ENCODE results near the gene SHROOM4.

SHROOM4 gene, protein sequence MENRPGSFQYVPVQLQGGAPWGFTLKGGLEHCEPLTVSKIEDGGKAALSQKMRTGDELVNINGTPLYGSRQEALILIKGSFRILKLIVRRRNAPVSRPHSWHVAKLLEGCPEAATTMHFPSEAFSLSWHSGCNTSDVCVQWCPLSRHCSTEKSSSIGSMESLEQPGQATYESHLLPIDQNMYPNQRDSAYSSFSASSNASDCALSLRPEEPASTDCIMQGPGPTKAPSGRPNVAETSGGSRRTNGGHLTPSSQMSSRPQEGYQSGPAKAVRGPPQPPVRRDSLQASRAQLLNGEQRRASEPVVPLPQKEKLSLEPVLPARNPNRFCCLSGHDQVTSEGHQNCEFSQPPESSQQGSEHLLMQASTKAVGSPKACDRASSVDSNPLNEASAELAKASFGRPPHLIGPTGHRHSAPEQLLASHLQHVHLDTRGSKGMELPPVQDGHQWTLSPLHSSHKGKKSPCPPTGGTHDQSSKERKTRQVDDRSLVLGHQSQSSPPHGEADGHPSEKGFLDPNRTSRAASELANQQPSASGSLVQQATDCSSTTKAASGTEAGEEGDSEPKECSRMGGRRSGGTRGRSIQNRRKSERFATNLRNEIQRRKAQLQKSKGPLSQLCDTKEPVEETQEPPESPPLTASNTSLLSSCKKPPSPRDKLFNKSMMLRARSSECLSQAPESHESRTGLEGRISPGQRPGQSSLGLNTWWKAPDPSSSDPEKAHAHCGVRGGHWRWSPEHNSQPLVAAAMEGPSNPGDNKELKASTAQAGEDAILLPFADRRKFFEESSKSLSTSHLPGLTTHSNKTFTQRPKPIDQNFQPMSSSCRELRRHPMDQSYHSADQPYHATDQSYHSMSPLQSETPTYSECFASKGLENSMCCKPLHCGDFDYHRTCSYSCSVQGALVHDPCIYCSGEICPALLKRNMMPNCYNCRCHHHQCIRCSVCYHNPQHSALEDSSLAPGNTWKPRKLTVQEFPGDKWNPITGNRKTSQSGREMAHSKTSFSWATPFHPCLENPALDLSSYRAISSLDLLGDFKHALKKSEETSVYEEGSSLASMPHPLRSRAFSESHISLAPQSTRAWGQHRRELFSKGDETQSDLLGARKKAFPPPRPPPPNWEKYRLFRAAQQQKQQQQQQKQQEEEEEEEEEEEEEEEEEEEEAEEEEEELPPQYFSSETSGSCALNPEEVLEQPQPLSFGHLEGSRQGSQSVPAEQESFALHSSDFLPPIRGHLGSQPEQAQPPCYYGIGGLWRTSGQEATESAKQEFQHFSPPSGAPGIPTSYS (N-terminal part only)
- total RNA-seq = 0 reads per million in 3 experiments

DNA sequence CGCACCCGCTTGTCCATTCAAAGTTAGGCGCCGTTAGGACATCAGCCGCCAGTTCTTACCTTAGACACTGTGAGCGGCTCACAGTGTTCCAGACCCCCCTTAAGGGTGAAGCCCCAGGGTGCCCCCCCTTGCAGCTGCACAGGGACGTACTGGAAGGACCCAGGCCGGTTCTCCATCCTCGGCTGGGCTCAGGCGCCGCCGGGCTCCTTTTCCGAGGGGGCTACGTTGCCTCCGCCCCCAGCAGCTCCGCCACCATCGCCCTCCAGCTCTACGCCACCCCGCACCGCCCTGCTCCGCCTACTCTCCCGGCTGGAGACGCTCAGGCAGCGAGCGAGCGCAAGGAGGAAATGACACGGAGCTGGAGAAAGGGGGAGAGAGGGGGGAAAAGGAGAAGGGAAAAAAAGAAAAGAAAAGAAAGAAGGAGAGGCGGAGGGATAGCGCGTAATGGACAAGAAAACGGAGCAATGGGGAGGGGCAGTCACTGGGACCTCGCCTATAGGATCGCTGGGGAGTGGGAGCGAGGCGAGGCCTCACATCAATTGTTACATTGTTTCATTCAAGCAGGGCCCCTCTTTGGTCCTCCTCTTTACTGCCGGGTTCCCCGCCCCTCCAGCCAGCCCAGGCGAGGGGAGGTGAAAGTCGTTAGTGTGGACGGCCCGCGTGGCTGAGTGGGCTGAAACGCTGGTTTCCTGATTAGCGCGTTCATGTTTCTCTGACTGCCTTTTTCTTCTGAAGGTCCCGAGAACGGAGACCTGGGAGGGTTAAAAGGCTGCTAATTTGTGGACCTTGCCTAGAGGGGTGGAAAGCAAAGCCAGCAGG is at the start of gene SHROOM4:
Gene SHROOM4 (minus strand): TSS at position 352 of the 819 bp plus-strand sequence. CDS start 176 bp downstream, at position 176.
- no peak for DNase-seq

DNA sequence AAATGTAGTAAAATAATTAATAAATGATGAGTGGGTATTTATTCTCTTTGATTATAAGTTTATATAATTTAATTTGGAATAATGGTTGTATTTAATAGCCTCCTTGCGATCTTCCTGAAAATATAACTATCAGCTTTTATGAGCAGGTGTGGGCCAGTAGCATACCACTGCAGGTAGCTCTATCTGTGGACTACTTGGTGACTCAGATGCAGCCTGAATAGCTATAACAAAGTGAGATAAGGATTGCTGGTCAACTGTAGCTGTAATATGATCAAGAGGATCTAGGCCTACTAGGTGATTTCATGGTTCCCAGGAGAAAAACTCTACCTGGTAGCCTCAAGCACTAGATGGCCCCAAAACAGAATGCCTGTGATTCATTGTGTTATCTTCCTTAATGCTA is 49.5 kb upstream of the SHROOM4 start:
- DNase-seq = no peak

DNA sequence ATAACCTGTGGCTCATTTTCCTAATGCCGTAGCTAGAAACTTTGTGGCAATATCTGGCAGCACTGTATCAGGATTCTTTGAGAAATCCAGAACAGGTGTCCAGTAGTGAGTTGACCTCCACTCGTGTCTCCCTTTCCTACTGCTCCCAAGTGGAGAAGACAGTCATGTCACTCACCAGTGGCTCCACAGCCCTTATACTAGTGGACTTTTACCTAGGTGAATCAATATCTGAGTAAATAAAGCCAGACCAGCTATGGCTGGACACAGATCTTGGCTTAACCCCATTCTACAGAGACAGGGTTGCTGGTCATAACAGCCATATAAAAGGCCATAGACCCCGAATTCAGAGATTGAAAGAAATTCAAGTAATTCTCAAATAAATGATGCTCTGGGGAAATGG is 46.5 kb upstream of the SHROOM4 start:
- no peak for DNase-seq

DNA sequence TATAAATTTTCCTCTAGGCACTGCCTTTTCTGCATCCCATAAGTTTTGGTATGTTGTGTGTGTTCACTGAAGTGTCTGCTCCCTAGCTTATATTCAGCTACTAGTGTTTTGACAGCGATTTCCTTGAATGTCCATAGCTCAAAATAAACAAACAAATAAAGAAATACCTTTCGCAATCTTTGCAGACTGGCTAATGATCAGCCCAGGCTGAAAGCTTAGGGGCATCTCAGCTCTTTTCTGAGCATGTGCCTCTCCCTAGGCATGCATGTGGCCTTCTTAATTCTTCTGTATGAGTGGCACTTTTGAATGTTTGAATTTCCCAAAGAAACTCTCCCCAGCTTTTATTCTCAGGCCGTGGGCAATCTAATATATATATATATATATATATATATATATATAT is 44.6 kb upstream of the SHROOM4 start:
- DNase-seq = no peak

DNA sequence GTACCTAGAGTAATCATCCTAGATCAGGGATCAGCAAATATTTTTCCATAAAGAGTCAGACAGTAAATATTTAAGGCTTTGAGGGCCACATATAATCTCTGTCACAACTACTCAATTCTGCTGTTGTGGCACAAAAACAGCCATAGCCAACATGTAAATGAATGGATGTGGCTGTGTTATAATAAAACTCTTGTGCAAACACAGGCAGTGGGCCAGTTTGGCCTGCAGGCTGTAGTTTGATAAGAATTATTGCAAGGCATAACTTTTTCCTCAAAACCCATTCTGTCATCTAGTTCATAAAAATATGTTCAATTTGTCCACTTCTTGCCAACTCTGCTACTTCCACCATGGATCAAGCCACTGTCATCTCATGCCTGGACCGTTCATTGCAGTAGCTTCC is 39.4 kb upstream of the SHROOM4 start:
- no peak for DNase-seq

DNA sequence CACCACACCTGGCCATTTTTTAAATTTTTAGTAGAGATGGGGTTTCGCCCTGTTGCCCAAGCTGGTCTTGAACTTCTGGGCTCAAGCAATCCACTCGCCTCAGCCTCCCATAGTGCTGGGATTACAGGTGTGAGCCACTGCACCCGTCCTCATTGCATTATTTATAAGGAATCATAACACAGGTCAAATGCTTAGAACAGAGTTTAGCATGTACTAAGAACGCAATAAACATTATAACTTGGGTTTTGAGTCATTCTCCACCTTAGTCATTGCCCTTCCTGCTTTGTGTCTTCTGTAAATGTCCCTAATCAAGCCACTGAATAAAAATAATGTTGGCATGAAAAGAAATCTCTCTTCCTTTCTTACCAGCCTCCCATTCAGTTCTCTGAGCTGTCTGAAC is 38.5 kb upstream of the SHROOM4 start:
- DNase-seq = no peak

DNA sequence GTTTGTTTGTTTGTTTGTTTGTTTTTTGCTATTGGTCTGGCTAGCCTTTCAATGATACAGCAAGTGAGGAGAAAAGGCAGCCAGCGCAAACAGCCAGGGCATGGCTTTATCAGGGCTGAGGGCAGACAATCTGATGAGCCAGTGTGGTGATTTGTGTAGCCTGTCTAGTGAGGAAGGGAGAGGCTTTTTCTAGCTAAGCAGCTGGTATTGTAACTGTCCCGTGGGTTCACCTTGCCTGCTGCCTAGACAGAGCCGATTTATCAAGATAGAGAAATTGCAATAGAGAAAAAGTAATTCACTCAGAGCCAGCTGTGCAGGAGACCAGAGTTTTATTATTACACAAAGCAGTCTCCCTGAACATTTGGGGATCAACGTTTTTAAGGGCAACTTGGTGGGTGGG is 28.2 kb upstream of the SHROOM4 start:
- DNase-seq = no peak

DNA sequence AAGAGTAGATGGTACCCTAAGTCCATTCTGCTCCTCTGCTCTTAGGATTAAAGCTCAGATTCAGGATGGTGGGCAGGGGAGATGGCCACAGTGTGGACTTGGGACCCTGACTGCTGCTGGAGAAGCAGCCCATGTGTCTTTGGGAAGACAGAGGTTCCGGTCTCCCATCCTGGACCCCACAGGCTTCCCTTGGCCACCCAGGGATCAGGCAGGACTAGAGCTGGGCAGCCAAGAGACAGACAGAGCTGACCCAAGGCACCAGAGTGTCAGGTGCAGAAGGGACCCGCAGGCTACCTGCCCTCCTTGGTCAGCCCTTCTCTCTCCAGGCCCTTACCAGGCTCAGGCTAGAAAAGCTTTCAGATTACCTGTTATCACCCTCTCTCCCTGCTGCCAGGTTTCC is 25.7 kb upstream of the SHROOM4 start:
- no peak for DNase-seq

DNA sequence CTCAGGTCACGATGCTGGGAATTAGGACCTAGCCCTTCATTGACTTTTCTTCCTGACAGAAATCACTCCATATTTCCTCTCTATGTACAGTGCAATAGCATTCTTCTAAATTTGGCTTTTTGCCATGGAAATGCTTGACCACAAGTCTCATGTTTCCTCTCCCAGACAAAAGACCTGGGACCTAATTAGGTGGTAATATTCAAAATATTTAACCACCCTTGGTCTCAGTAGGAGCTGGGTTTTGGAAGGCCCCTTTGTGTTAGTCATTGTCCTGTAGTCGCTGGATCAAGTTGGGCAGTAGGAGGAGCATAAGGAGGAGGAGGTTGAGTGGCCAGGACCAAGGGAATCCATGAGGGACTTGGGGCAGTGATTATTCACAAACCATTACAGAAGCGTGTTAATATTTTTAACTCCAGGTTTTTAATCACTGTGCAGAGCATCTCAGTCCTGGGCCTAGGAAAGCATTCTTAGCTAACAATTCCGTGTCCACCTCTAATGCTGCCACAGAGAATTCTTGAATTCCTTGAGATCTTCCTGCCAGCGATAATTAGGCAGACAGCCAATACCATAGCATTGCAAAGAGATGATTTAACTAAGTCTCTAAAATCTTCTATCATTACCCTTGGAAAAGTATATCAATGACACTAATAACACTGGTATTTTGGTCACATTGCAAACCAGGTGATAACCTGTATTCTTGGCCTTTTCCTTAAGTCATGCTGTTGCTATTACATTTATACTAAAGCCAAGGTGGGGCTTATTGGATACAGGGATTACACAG is 25.0 kb upstream of the SHROOM4 start:
- no peak for DNase-seq

DNA sequence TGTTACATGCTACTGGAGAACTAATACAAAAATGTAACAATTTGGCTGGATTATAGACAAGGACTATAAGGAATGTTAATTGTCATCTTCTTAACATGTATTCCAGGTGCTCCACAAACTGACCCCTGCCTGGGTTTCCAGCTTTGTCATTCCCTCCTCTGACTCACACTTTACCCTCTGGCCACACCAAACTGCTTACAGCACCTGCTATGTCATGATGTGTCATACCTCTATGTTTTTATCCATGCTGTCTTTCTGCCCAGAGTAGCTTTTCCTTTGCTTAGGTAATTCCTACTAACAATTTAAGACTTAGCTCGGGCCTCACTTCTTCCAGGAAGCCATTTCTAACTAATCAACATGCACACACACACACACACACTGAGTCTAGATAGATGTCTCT is 14.0 kb upstream of the SHROOM4 start:
- DNase-seq = no peak

DNA sequence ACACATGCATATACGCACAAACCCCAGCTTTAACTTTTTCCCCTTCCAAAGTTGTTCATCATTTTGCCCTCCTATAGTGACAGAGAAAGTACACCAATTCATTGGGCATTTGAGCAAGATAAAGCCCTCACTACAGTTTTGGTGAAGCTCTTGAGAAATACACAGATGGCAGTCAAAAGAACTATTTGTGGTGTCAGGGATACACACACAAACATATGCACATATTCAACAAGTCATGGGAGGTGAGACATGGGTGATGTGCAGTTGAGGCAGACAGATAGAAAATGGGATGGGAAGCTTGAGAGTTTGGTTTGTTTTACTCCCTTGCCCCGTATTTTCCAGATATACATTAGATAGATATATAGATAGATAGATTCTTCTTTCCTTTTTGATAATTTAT is 11.8 kb upstream of the SHROOM4 start:
- DNase-seq = no peak

DNA sequence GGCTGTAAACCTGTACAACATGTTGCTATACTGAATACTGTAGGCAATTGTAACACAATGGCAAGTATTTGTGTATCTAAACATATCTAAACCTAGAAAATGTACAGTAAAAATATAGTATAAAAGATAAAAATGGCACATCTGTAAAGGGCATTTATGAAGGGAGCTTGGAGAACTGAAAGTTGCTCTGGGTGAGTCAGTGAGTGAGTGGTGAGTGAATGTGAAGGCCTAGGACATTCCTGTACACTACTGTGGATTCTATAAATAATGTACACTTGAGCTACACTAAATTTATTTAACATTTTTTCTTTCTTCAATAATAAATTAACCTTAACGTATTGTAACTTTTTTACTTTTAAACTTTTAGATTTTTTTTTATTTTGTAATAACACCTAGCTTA is 5.0 kb upstream of the SHROOM4 start:
- DNase-seq = no peak

DNA sequence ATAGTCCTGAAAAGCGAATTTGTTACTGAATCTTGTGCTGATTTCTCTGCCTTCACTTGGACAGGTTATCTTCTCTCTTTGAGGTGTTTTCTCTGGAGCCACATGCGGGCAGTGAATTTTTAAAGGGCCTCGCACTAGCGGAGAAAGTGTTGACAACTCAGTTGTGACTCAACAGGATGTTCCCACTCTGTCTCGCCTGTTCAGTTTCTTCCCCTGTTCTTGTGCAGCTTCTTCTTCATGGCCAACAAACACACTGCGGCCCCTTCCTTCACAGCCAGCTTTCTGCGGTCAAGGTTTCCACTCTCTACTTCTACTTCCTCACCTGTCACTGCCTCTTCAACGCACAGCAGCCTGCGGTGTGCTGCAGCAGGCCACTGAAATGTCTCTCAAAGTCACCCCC is 1.1 kb upstream of the SHROOM4 start:
- no peak for DNase-seq

DNA sequence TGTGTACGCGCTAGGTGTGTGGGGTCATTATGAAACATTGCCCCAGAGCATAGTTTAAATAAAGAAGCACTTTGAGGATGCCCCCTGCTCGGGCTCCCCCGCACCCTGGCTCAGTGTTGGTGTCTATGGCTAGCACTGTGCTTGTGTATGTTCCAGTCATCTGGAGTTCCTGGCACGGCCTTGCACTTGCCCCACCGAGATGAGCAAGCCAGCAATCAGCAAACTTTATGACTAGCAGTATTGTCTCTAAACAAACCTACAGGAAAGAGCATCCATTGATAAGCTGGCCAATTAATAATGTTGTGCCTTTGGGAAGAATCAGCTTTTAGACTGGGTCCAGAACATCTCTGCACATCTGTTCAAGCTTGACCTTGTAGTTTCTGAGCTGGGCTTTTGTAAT is 707 bp upstream of the SHROOM4 start:
- DNase-seq = no peak

DNA sequence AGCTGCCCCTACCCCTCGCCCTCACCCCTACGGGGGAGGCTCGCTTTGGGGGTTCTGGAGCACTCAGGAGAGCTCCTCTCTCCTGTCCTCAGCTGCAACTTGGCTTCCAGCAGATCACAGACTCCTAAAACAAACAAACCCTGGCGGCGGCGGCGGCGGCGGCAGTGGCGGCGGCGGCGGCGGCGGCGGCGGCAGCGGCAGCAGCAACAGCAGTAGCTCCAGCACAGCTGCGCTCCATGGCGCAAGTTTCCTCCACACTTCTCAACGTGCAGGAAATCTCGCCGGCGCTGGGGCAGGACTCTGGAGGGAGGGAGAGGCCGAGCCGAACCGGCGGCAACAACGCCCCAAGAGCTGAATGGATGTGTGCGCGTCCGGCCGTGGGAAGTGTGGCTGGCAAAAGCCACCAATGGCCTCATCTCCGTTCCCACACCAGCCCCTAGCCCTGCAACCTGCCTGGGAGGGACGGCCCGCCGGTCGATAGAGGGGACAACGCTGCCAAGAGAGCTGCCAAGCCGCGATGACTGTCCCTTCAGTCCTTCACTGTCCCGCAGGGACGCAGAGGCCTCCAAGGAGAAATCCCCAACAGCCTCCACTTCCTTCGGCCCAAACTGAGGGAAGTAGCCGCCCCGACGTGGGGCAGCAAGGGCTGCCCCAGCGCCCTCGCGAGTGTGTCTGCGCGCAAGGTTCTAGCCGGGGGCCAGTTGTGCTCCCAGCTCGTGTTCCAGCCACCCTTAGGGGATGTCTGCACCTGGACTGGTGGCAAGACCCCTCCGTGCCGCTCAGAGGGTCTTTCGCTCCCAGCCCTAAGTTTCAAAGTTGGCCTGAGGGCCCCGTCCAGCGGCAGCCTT is 775 bp downstream of the SHROOM4 start:
- DNase-seq = no peak

DNA sequence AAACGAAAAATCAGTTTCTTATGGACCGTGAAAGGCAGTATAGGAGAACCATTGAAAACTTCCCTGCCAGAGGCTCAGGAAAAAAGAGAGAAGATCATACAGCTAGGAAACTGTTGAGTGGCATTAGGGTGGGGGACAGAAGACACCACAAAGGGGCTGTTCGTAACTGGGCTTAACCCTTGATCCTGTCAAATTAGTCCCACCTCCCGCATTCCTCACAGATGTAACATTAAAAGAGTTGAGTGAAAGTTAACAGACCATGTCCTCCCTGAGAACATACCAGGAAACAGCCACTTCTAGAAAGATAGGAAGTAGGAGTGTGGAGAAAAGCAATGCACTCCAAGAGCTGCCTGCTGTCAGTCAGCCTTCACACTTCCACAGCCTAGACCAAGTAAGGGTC is 8.7 kb downstream of the SHROOM4 start:
- DNase-seq = no peak

DNA sequence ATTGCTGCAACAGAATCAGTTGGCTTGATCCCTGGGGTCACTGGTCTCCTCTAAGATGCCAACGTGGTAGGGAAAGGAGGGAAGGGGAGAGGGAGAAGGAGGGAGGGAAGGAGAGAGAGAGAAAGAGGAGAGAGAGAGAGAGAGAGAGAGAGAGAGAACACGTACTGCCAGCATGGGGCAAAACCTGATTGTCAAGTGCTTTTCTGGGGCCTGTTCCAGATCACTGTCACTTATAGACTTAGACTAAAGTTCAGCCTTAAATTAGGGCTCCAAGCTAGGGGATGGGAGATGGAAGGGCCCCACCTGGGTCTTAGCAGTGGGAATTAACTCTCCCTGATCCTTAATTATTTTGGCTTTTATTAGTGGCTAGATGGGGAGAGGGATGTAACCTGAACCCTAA is 12.9 kb downstream of the SHROOM4 start:
- DNase-seq = no peak

DNA sequence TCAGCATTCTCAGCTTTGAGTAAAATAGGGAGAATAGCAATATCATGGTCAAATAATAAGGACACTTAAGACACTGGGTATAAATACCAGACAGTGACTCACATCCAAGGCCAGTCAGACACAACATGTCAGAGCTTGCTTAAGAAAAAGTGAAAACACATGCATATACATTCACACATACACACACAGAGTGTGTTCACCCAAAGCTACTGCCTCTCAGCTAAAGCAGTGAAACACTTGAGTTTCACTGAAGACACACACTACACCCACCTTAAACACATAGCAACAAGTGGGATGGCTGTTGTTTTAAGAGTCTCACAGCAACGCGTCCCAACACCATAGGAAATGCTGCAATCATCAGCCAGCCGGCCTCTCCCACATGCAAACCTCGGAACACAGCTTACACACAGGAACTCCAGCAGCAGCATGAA is 14.4 kb downstream of the SHROOM4 start:
- no peak for DNase-seq

DNA sequence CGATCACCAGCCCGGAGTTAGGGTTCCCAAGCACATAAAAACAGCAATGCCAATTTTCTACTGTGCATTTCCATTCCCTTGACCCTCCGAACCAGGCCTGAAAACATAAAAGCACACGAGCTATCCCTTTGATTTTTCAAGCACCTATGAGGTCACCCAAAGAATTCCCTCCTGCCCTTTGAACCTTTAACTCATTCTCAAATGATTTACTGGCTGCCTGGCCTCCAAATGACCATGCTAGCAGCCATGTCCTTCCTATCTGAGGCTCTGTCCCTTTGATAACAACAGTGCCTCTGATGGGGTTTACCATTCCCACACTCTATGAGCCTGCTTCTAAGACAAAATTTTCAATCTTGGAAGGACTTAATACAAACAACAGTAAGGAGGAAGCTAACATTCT is 15.2 kb downstream of the SHROOM4 start:
- DNase-seq = no peak

DNA sequence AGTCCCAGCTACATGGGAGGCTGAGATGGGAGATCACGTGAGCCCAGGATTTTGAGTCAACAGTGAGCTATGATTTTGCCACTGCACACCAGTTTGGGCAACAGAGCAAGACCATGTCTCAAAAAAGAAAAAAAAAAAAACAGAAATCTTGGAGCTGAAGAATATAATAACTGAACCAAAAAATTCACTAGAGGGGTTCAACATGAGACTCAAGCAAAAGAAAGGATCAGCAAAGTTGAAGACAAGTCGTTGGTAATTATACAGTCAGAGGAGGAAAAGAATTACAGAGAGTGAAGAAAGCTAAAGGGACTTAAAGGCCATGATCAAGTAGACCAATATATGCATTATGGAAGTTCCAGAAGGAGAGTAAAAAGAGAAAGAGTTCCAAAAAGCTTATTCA is 26.9 kb downstream of the SHROOM4 start:
- no peak for DNase-seq
